ENCODE data around the gene AKR7A2. TPM values are rescaled to one million over a fixed set of nuclear protein-coding genes. Genes with fewer than 3 reads are reported as not detected.

AKR7A2 gene
- total and polyA plus RNA-seq, 7 donors = 55.8 to 110 (median 84.1) TPM

DNA sequence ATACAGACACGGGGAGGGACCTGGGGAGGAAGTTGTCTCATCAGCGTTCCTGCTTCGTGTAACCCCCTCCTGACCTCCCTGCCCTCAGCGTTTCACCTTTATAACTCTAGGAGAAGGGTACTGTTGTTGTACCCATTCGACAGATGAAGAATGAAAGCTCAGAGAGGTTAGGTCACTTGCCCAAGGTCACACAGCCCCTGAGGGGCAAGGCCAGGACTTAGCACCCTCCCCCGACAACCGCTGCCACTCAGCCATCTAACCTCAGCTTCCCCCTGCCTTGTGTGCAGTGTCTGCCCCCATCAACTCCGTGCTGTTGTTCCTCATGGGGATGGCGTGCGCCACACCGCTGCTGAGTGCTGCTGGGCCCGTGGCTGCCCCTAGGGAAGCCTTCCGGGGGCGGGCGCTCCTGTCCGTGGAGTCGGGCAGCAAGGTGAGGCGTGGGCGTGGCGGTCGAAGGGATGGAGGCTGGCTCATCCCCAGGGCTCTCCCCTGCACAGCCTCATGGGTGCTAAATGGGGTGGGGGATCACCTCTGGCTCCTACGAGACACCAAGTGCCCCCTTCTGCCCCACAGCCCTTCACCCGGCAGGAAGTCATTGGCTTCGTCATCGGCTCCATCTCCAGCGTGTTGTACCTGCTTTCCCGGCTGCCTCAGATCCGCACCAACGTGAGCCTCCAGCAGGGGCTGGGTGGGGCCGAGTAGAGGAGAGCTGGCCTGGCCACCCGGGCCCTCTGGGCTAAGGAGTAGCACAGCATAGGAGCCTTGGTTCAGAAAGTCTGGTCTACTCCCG, 14.2 kb upstream of the AKR7A2 start:
- peaks cover 21 to 77% (median 44%) of the 10 kb centered on the region in 4 donors for H3K36me3 ChIP-seq
- intact Hi-C loops (cut with DNase I) = no loop called here

DNA sequence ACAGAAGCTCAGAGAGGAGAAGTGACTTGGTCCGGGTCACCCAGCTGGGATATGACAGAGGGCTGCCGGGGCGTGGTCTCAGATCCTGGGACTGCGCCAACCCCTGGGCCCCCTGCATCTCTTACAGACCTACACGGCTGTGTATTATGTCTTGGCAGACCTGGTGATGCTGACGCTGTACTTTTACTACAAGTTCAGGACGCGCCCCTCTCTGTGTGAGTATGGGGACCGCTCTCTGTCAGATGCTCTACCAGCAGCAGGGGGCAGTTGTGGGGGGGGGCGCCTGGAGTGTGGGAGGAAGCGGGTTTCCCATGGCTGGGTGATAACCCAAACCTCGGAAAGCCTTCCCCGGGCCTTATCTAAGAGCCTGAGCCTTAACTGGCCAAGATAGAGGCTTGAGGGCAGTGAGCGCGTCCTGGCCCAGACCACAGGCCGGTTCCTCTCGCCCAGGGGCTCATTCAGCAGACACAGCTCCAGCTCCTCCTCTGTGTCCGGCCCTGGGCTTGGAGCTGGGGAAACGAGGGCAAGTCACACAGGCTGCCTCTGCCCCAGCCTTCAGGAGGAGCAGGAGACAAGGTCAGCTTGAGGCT, 13.5 kb upstream of the AKR7A2 start:
- TF ChIP-seq EP300 (IDR thresholded peaks at IDR 0.05) = no peak
- no peak for TF ChIP-seq POLR2A (IDR thresholded peaks at IDR 0.05)
- TF ChIP-seq POLR2AphosphoS5 (IDR thresholded peaks at IDR 0.05) = no peak
- TF ChIP-seq, protein P1, sequence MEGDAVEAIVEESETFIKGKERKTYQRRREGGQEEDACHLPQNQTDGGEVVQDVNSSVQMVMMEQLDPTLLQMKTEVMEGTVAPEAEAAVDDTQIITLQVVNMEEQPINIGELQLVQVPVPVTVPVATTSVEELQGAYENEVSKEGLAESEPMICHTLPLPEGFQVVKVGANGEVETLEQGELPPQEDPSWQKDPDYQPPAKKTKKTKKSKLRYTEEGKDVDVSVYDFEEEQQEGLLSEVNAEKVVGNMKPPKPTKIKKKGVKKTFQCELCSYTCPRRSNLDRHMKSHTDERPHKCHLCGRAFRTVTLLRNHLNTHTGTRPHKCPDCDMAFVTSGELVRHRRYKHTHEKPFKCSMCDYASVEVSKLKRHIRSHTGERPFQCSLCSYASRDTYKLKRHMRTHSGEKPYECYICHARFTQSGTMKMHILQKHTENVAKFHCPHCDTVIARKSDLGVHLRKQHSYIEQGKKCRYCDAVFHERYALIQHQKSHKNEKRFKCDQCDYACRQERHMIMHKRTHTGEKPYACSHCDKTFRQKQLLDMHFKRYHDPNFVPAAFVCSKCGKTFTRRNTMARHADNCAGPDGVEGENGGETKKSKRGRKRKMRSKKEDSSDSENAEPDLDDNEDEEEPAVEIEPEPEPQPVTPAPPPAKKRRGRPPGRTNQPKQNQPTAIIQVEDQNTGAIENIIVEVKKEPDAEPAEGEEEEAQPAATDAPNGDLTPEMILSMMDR (IDR thresholded peaks at IDR 0.05) = no peak
- Histone ChIP-seq H3K27ac (no peak overlapping the region), H3K9me3 (no peaks in the 10 kb centered on the region), H3K4me1 (no peaks in the 10 kb centered on the region), H3K36me3 (peaks cover 21 to 77% (median 44%) of the 10 kb centered on the region in 4 donors), H3K27me3 (no peaks in the 10 kb centered on the region), H3K4me3 (no peak overlapping the region)
- no peak for DNase-seq
- intact Hi-C loops (cut with DNase I) = no loop called here
- 85 to 90% methylated on average over 19 of the region's 19 CpGs for WGBS, 2 donors

More for the DNA sequence above, 14.2 kb upstream of the AKR7A2 start:
- 87 to 88% methylated on average over 32 of the region's 32 CpGs for WGBS, 2 donors
- no peaks in the 10 kb centered on the region for H3K4me1 ChIP-seq
- no peaks in the 10 kb centered on the region for H3K27me3 ChIP-seq
- TF ChIP-seq, protein P1 (IDR thresholded peaks at IDR 0.05) = no peak
- no peak for TF ChIP-seq EP300 (IDR thresholded peaks at IDR 0.05)
- no peak for TF ChIP-seq POLR2A (IDR thresholded peaks at IDR 0.05)
- TF ChIP-seq POLR2AphosphoS5 (IDR thresholded peaks at IDR 0.05) = no peak
- H3K9me3 ChIP-seq = no peaks in the 10 kb centered on the region
- H3K4me3 ChIP-seq = no peak overlapping the region
- DNase-seq = no peak
- H3K27ac ChIP-seq = no peak overlapping the region

DNA sequence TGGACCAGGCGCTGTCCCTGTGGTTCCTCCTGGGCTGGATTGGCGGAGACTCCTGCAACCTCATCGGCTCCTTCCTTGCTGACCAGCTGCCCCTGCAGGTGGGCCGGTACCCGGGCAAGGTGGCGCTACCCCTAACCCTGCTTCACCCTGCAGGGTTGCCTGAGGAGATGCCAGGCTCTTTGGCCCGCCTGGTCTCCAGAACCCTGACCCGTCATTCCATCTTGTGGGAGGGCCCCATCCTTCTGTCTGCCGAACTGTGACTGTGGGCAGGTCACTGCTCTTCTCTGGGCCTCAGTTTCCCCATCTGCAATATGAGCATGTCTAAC, 12.7 kb upstream of the AKR7A2 start:
- DNase-seq = no peak
- Histone ChIP-seq H3K9me3 (no peaks in the 10 kb centered on the region), H3K27ac (no peak overlapping the region), H3K36me3 (peaks cover 21 to 70% (median 44%) of the 10 kb centered on the region in 4 donors), H3K27me3 (no peaks in the 10 kb centered on the region), H3K4me1 (no peaks in the 10 kb centered on the region), H3K4me3 (no peak overlapping the region)
- no peak for TF ChIP-seq EP300 (IDR thresholded peaks at IDR 0.05)
- no peak for TF ChIP-seq POLR2A (IDR thresholded peaks at IDR 0.05)
- 97 to 98% methylated on average over 9 of the region's 9 CpGs for WGBS, 2 donors
- intact Hi-C loops (cut with DNase I) = no loop called here

DNA sequence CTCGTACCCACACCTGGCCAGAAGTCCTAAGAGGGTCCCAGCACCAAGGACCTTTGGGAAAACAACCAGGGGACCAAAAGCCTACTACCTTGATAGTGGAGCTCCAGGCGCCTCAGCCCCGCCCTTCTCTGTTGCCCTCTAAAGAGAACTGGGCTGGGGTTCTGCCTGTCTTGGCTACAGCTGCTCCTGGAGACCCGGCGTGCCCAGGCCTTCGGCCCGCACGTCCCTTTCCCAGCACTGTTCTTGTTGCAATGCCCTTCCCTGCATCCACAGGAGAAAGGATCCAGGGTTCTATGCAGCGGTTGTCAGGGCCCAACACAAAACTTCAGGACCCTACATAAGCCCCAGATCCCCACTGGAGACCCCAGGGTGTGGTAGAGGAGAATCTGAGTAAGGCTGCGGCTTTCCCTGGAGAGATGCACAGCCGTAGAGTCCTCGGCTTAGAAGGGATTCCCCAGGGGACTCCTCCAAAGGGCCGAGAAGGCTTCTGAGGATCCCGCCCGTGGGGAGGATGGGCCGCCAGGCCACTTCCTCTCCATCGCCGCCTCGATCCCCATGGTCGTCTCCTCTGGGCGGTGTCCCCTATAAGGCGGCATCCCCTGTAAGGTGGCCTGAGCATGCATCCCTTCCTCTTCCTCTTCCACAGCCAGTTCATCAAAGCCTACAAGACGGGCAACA, 12.2 kb upstream of the AKR7A2 start:
- TF ChIP-seq, protein P1 (IDR thresholded peaks at IDR 0.05) = no peak
- TF ChIP-seq POLR2AphosphoS5 (IDR thresholded peaks at IDR 0.05) (no peak), EP300 (IDR thresholded peaks at IDR 0.05) (no peak), POLR2A (IDR thresholded peaks at IDR 0.05) (no peak)
- peaks cover 21 to 67% (median 44%) of the 10 kb centered on the region in 4 donors for H3K36me3 ChIP-seq
- DNase-seq = no peak
- 90 to 95% methylated on average over 23 of the region's 23 CpGs for WGBS, 2 donors
- no peaks in the 10 kb centered on the region for H3K27me3 ChIP-seq
- intact Hi-C loops (cut with DNase I) = no loop called here
- no peak overlapping the region for H3K4me3 ChIP-seq
- no peaks in the 10 kb centered on the region for H3K9me3 ChIP-seq
- no peaks in the 10 kb centered on the region for H3K4me1 ChIP-seq
- no peak overlapping the region for H3K27ac ChIP-seq

DNA sequence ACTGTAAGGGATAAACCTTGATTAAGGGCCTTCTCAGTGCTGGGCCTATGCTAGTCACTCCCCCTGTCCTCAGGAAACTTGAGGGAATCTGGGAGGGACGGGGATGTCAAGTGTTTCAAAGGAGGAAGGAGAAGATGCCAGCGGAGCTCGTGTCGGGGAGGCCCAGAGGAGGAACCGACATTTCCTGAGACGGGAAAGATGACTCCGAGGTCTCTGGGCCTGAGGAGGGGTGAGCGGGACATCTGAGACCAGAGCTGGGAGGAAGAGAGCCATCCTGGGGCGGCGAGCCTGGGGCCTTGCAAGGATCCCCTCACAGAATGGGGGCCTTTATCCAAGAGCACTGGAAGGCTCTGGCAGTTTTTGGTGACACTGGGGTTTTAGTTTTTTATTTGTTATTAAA, 10.5 kb upstream of the AKR7A2 start:
- 80 to 91% methylated on average over 10 of the region's 10 CpGs for WGBS, 2 donors
- Histone ChIP-seq H3K36me3 (peaks cover 8 to 67% (median 45%) of the 10 kb centered on the region in 4 donors), H3K4me1 (no peaks in the 10 kb centered on the region), H3K4me3 (no peak overlapping the region), H3K27ac (no peak overlapping the region), H3K9me3 (no peaks in the 10 kb centered on the region), H3K27me3 (no peaks in the 10 kb centered on the region)
- intact Hi-C loops (cut with DNase I) = no loop called here
- no peak for DNase-seq
- TF ChIP-seq, protein P1 (IDR thresholded peaks at IDR 0.05) = no peak
- TF ChIP-seq EP300 (IDR thresholded peaks at IDR 0.05) (no peak), POLR2AphosphoS5 (IDR thresholded peaks at IDR 0.05) (no peak), POLR2A (IDR thresholded peaks at IDR 0.05) (no peak)
